ENCODE data around the gene GABRP. TPM values are rescaled to one million over a fixed set of nuclear protein-coding genes. Genes with fewer than 3 reads are reported as not detected.

The GABRP gene
- polyA plus RNA-seq, 1 donor (not counting 4 experiments of a cell fraction or from before 2014, with no cell fraction given), result 0.18 TPM

DNA sequence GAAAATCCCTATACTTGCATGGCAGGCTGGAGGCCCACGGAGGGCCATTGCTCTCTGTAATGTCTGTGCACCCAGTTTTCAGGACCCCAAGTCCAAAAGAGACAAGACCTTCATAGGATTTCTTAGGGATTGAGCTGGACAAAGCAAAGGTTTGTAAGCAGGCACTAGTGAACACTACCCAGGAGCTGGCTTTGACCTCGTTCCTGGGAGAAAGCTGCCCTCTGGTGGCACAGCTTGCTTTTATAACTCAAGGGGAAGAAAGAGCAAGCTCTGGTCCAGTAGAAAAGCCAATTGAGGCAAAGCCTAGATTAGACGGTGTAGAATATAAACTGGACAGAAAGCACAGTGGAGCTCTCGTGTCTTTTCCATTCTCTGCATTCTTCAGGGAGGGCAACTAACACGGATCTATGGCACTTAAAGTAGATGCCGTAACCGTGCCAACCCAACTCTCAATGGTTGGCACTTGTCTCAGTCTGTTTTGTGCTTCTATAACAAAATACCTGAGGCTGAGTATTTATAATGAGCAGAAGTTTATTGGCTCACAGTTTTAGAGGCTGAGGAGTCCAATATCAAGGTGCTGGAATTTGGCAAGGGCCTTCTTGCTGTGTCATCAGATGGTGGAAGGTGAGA is 7.9 kb downstream of the GABRP start:
- TF ChIP-seq, protein P1, sequence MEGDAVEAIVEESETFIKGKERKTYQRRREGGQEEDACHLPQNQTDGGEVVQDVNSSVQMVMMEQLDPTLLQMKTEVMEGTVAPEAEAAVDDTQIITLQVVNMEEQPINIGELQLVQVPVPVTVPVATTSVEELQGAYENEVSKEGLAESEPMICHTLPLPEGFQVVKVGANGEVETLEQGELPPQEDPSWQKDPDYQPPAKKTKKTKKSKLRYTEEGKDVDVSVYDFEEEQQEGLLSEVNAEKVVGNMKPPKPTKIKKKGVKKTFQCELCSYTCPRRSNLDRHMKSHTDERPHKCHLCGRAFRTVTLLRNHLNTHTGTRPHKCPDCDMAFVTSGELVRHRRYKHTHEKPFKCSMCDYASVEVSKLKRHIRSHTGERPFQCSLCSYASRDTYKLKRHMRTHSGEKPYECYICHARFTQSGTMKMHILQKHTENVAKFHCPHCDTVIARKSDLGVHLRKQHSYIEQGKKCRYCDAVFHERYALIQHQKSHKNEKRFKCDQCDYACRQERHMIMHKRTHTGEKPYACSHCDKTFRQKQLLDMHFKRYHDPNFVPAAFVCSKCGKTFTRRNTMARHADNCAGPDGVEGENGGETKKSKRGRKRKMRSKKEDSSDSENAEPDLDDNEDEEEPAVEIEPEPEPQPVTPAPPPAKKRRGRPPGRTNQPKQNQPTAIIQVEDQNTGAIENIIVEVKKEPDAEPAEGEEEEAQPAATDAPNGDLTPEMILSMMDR (optimal IDR thresholded peaks at IDR 0.05 in 1 of 3, IDR thresholded peaks at IDR 0.05 in 1 of 3, conservative IDR thresholded peaks at IDR 0.05 in 1 of 3; ENCODE audit: extremely low read depth in 1 of 3, insufficient read depth in 2 of 3, low read length in 3 of 3), result peak; percentile 32 to 67 (median 58)
- TF ChIP-seq EZH2 (IDR thresholded peaks at IDR 0.05; ENCODE audit: low read length), result no peak
- dilution Hi-C loops (cut with MboI; ENCODE audit: extremely low pct_ligation_motif_present, low sequenced_read_pairs), result no loop called here
- no peak for FAIRE-seq

DNA sequence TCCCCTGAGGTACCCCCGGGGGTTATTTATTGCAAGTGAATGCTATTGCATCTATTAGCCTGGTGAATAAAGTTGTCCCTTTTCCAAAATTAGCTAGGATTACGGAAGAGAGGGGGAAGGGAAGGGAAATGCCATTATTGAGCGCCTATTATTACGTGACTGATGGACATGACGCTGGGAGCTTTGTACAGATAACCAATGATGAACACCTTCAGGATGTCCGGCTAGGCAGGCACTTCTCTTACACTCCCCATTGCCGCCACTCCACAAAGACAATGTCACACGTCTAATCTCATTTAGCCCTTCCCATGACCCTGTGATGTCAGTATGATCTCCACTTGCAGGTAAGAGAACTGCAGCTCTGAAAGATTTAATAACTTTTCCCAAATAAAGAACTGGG is 9.4 kb downstream of the GABRP start:
- no peak for DNase-seq (ENCODE audit: low read depth, low spot score)
- Histone ChIP-seq H3K9me3 (ENCODE audit: control insufficient read depth, low read depth, low read length) (no peaks in the 10 kb centered on the region), H2AFZ (ENCODE audit: control insufficient read depth, low read length) (no peak overlapping the region), H3K27ac (ENCODE audit: control insufficient read depth, insufficient read depth, low read length) (no peak overlapping the region), H3K9ac (ENCODE audit: control insufficient read depth, extremely low read depth, insufficient read depth, low read length) (no peak overlapping the region), H3K9me1 (ENCODE audit: control insufficient read depth, extremely low read depth, insufficient read depth, low read length) (no peaks in the 10 kb centered on the region), H3K79me2 (ENCODE audit: control insufficient read depth, insufficient read depth, low read length) (no peaks in the 10 kb centered on the region), H3K36me3 (ENCODE audit: control insufficient read depth in 2 of 2, extremely low read depth in 1 of 2, insufficient read depth in 2 of 2, low read length in 2 of 2) (no peaks in the 10 kb centered on the region), H3K4me3 (ENCODE audit: control insufficient read depth in 2 of 3, extremely low read depth in 1 of 3, insufficient read depth in 2 of 3, low read depth in 1 of 3, low read length in 3 of 3) (no peak overlapping the region), H3K4me1 (ENCODE audit: control insufficient read depth, extremely low read depth, insufficient read depth, low read length) (no peaks in the 10 kb centered on the region), H3K27me3 (ENCODE audit: control insufficient read depth, extremely low read depth, insufficient read depth, low read length) (no peaks in the 10 kb centered on the region), H3K4me2 (ENCODE audit: control insufficient read depth, extremely low read depth, insufficient read depth, low read depth, low read length) (no peak overlapping the region), H4K20me1 (ENCODE audit: control insufficient read depth, extremely low read depth, insufficient read depth, low read length) (no peaks in the 10 kb centered on the region)
- FAIRE-seq, result no peak
- no peak for TF ChIP-seq EZH2 (IDR thresholded peaks at IDR 0.05; ENCODE audit: low read length)
- TF ChIP-seq, protein P1 (optimal IDR thresholded peaks at IDR 0.05 in 1 of 3, IDR thresholded peaks at IDR 0.05 in 1 of 3, conservative IDR thresholded peaks at IDR 0.05 in 1 of 3; ENCODE audit: extremely low read depth in 1 of 3, insufficient read depth in 2 of 3, low read length in 3 of 3), result no peak
- dilution Hi-C loops (cut with MboI; ENCODE audit: extremely low pct_ligation_motif_present, low sequenced_read_pairs), result no loop called here

More for the DNA sequence above, 7.9 kb downstream of the GABRP start:
- Histone ChIP-seq H3K9ac (ENCODE audit: control insufficient read depth, extremely low read depth, insufficient read depth, low read length) (no peak overlapping the region), H3K4me2 (ENCODE audit: control insufficient read depth, extremely low read depth, insufficient read depth, low read depth, low read length) (no peak overlapping the region), H4K20me1 (ENCODE audit: control insufficient read depth, extremely low read depth, insufficient read depth, low read length) (no peaks in the 10 kb centered on the region), H3K9me3 (ENCODE audit: control insufficient read depth, low read depth, low read length) (no peaks in the 10 kb centered on the region), H3K79me2 (ENCODE audit: control insufficient read depth, insufficient read depth, low read length) (no peaks in the 10 kb centered on the region), H3K9me1 (ENCODE audit: control insufficient read depth, extremely low read depth, insufficient read depth, low read length) (no peaks in the 10 kb centered on the region), H3K36me3 (ENCODE audit: control insufficient read depth in 2 of 2, extremely low read depth in 1 of 2, insufficient read depth in 2 of 2, low read length in 2 of 2) (no peaks in the 10 kb centered on the region), H3K27me3 (ENCODE audit: control insufficient read depth, extremely low read depth, insufficient read depth, low read length) (no peaks in the 10 kb centered on the region), H2AFZ (ENCODE audit: control insufficient read depth, low read length) (no peak overlapping the region), H3K4me3 (ENCODE audit: control insufficient read depth in 2 of 3, extremely low read depth in 1 of 3, insufficient read depth in 2 of 3, low read depth in 1 of 3, low read length in 3 of 3) (no peak overlapping the region), H3K27ac (ENCODE audit: control insufficient read depth, insufficient read depth, low read length) (no peak overlapping the region), H3K4me1 (ENCODE audit: control insufficient read depth, extremely low read depth, insufficient read depth, low read length) (no peaks in the 10 kb centered on the region)
- no peak for DNase-seq (ENCODE audit: low read depth, low spot score)
